K562 (cell line): Measurements from ENCODE around the gene YTHDC1. TPM values are rescaled to one million over a fixed set of nuclear protein-coding genes. Genes with fewer than 3 reads are reported as not detected.

Source experiments
- ATAC-seq: fragments of 200-7000 bp; cut with Tn5 transposase; 3 replicates; pipeline ENCODE4 v1.9.1; 2020; ENCODE audit warnings: moderate library complexity
- BruUV-seq: library from RNA; stranded (reverse); fragments of 400-500 nt; replicated peaks from 2 replicates; lab custom pipeline; 2021; lab: Mats Ljungman, UMichigan
- CTCF ChIA-PET: fragments of 300-600 bp; formaldehyde crosslinking; extraction: SDS; loops from one replicate; lab custom pipeline; 2021; ENCODE audit warnings: low intra/inter-chr PET ratio; lab: Yijun Ruan, JAX
- POLR2A ChIA-PET: fragments of 300-600, 350-650 bp; sonication (Branson Sonifier 250); formaldehyde crosslinking; extraction: SDS; loops from one replicate; lab custom pipeline; 2021; ENCODE audit warnings: antibody characterized with exemption, inconsistent platforms; lab: Yijun Ruan, JAX
- DNase-seq, 4 experiments: peaks; one replicate each; pipeline versions ENCODE4 v3.0.0 to v3.0.0-alpha.2; 2011 to 2018; ENCODE audit warnings: low spot score in 3 of 4, mixed read lengths in 3 of 4; ENCODE audit errors: extremely low read depth in 1 of 4
- FAIRE-seq: peaks from 2 replicates; lab custom pipeline; 2011; peaks lifted over from hg19 to GRCh38; lab: Jason Lieb, UNC
- H2AFZ ChIP-seq: 2 replicates; pipeline ENCODE4 v1.6.0; 2011; ENCODE audit warnings: low read depth, low read length, control low read depth, inconsistent platforms
- H3K27ac ChIP-seq: fragments of 200-600 bp; 3 replicates; pipeline ENCODE4 v1.8.0; 2011; ENCODE audit warnings: low read depth, mild to moderate bottlenecking, control low read depth, inconsistent platforms, low read length, moderate library complexity, mixed read lengths; ENCODE audit errors: extremely low read depth
- H3K27me3 ChIP-seq, 2 experiments: fragments of 300-600 bp in 1 of 2; 2 replicates in 1 of 2; 3 replicates in 1 of 2; pipeline versions ENCODE4 v1.6.0 to v1.8.0; 2011; ENCODE audit warnings: inconsistent platforms in 2 of 2, low read length in 2 of 2, mild to moderate bottlenecking in 1 of 2, mixed read lengths in 1 of 2, moderate library complexity in 1 of 2; ENCODE audit not compliant: control insufficient read depth in 2 of 2, insufficient read depth in 2 of 2
- H3K36me3 ChIP-seq: fragments of 300-600 bp; 3 replicates; pipeline ENCODE4 v1.8.0; 2011; ENCODE audit warnings: mild to moderate bottlenecking, low read length, inconsistent platforms; ENCODE audit not compliant: control insufficient read depth, insufficient read depth
- H3K4me1 ChIP-seq, 2 experiments: fragments of 200-600 bp in 1 of 2; replicated peaks in 1 of 2; 2 replicates in 1 of 2; 3 replicates in 1 of 2; pipeline versions ENCODE4 v1.5.1 to v1.8.0; 2011; ENCODE audit warnings: inconsistent platforms in 2 of 2, low read length in 2 of 2, mild to moderate bottlenecking in 1 of 2, mixed read lengths in 1 of 2, moderate library complexity in 1 of 2; ENCODE audit not compliant: control insufficient read depth in 2 of 2, insufficient read depth in 2 of 2
- H3K4me2 ChIP-seq: 2 replicates; pipeline ENCODE4 v1.6.1; 2011; ENCODE audit warnings: low read length, control low read depth, inconsistent platforms, mixed read lengths; ENCODE audit not compliant: insufficient read depth
- H3K4me3 ChIP-seq: fragments of 200-600 bp; sonication (generic), shearing (Covaris generic); 2 replicates; pipeline ENCODE4 v1.5.1; 2016; ENCODE audit warnings: control low read depth, inconsistent platforms
- H3K79me2 ChIP-seq: fragments of 200-600 bp; 3 replicates; pipeline ENCODE4 v1.8.0; 2011; ENCODE audit warnings: low read length, inconsistent platforms; ENCODE audit not compliant: control insufficient read depth, insufficient read depth
- H3K9ac ChIP-seq, 2 experiments: 2 replicates each; pipeline versions ENCODE4 v1.6.0 to v1.6.1; 2011; ENCODE audit warnings: low read depth in 2 of 2, low read length in 2 of 2, control low read depth in 1 of 2, inconsistent platforms in 1 of 2, mild to moderate bottlenecking in 1 of 2, mixed read lengths in 1 of 2; ENCODE audit not compliant: insufficient read depth in 1 of 2
- H3K9me1 ChIP-seq: one replicate; pipeline ENCODE4 v1.6.0; 2011; ENCODE audit warnings: inconsistent platforms, mild to moderate bottlenecking, low read length, moderate library complexity; ENCODE audit not compliant: control insufficient read depth, insufficient read depth
- H3K9me3 ChIP-seq: replicated peaks from 2 replicates; pipeline ENCODE4 v1.5.1; 2011; ENCODE audit warnings: low read depth, low read length, inconsistent platforms; ENCODE audit not compliant: control insufficient read depth, insufficient read depth
- H4K20me1 ChIP-seq: replicated peaks from 2 replicates; pipeline ENCODE4 v1.6.1; 2011; ENCODE audit warnings: low read length, inconsistent platforms, mixed read lengths; ENCODE audit not compliant: control insufficient read depth, insufficient read depth
- FOXJ3 ChIP-seq: sonication (generic); formaldehyde crosslinking; IDR thresholded peaks from 2 replicates; pipeline ENCODE4 v1.4.0; 2020; ENCODE audit warnings: mild to moderate bottlenecking, missing genetic modification reagents
- HLTF ChIP-seq: fragments of 450-650 bp; IDR thresholded peaks from 2 replicates; pipeline ENCODE4 v1.6.1; 2016
- MCM2 ChIP-seq: fragments of 450-650 bp; IDR thresholded peaks from 2 replicates; pipeline ENCODE4 v1.6.1; 2017; ENCODE audit warnings: low read depth, mild to moderate bottlenecking
- NR2F6 ChIP-seq: fragments of 450-650 bp; formaldehyde crosslinking; IDR thresholded peaks from 2 replicates; pipeline ENCODE4 v1.4.0; 2020; ENCODE audit warnings: mild to moderate bottlenecking
- TOE1 ChIP-seq, 2 experiments: fragments of 450-650 bp in 1 of 2; sonication (generic) in 1 of 2; formaldehyde crosslinking in 1 of 2; IDR thresholded peaks; 2 replicates each; pipeline versions ENCODE4 v1.7.1 to v1.8.0; 2016 to 2022; ENCODE audit warnings: borderline replicate concordance in 2 of 2, mild to moderate bottlenecking in 2 of 2, antibody characterized with exemption in 1 of 2, inconsistent platforms in 1 of 2, low read depth in 1 of 2, missing genetic modification reagents in 1 of 2, moderate library complexity in 1 of 2
- YBX1 ChIP-seq: fragments of 450-650 bp; IDR thresholded peaks from 2 replicates; pipeline ENCODE4 v1.7.1; 2016; ENCODE audit warnings: mild to moderate bottlenecking
- ZFP1 ChIP-seq: fragments of 450-650 bp; formaldehyde crosslinking; IDR thresholded peaks from 2 replicates; pipeline ENCODE4 v1.4.0; 2020; ENCODE audit warnings: mild to moderate bottlenecking, mixed read lengths
- ZNF217 ChIP-seq: sonication (generic); formaldehyde crosslinking; IDR thresholded peaks from 2 replicates; pipeline ENCODE4 v1.8.0; 2022; ENCODE audit warnings: mild to moderate bottlenecking, missing genetic modification reagents
- WGBS: fragments of 100-300 bp; shearing (Covaris generic); methylation state at CpG from one replicate; pipeline ENCODE4 v1.1.6; 2016; ENCODE audit warnings: low coverage, mixed read lengths; ENCODE audit not compliant: insufficient coverage; ENCODE audit errors: missing lambda C conversion rate; 5-methylcytosine and 5-hydroxymethylcytosine counted together
- in situ Hi-C: fragments of 300-500 bp; cut with MboI; formaldehyde crosslinking; loops from 4 replicates; pipeline ENCODE4 v1.15.0; 2018; ENCODE audit warnings: inconsistent platforms, mixed read lengths
- intact Hi-C: fragments of 100-400 bp; cut with micrococcal nuclease; formaldehyde crosslinking; loops from 2 replicates; pipeline ENCODE4 v1.14.2; 2022
- polyA plus RNA-seq, 8 experiments: library from polyadenylated mRNA; depleted of rRNA in 4 of 8; stranded (reverse) in 5 of 8; unstranded in 3 of 8; fragments of >200 nt; fragmentation: Nextera tagmentation in 2 of 8; fragmentation: Illumina TruSeq in 1 of 8; extraction: Ambion mirVana in 2 of 8; extraction: Trizol in 1 of 8; gene quantifications; 2 replicates each; pipeline versions ENCODE4 v1.2.1 to v1.2.3, GENCODE V29; 2011 to 2014; ENCODE audit warnings: inconsistent platforms in 1 of 8, missing spikeins in 1 of 8
- total RNA-seq, 7 experiments: library from RNA; depleted of rRNA in 6 of 7; stranded (reverse); fragments of >200 nt in 6 of 7; fragmentation: Illumina TruSeq in 2 of 7; extraction: Trizol in 2 of 7; gene quantifications; 2 replicates each; pipeline versions ENCODE4 v1.2.1 to v1.2.3, GENCODE V29; 2011 to 2021; ENCODE audit warnings: low replicate concordance in 1 of 7
- TF ChIP-seq, protein P1 (sequence below): fragments of 250-450 bp; sonication (Bioruptor Pico); IDR thresholded peaks from 2 replicates; pipeline ENCODE4 v1.4.0; 2020; ENCODE audit warnings: borderline replicate concordance
- TF ChIP-seq, protein P2 (sequence below): sonication (generic); formaldehyde crosslinking; IDR thresholded peaks from 2 replicates; pipeline ENCODE4 v1.9.0; 2022; ENCODE audit warnings: mild to moderate bottlenecking, missing genetic modification reagents
- TF ChIP-seq, protein P3 (sequence below): fragments of 200-400 bp; formaldehyde crosslinking; IDR thresholded peaks from 2 replicates; pipeline ENCODE4 v1.6.1; 2017; ENCODE audit warnings: mild to moderate bottlenecking, low read depth, low read length, moderate library complexity
- TF ChIP-seq, protein P4 (sequence below): fragments of 450-650 bp; formaldehyde crosslinking; IDR thresholded peaks from 2 replicates; pipeline ENCODE4 v1.4.0; 2022; ENCODE audit warnings: mild to moderate bottlenecking, moderate library complexity

Gene YTHDC1
- total and polyA plus RNA-seq, 9 of the 15 experiments (the other 6 are each of a cell fraction or from before 2014, with no cell fraction given), result 9.8 to 65.4 (median 51.7) TPM

DNA sequence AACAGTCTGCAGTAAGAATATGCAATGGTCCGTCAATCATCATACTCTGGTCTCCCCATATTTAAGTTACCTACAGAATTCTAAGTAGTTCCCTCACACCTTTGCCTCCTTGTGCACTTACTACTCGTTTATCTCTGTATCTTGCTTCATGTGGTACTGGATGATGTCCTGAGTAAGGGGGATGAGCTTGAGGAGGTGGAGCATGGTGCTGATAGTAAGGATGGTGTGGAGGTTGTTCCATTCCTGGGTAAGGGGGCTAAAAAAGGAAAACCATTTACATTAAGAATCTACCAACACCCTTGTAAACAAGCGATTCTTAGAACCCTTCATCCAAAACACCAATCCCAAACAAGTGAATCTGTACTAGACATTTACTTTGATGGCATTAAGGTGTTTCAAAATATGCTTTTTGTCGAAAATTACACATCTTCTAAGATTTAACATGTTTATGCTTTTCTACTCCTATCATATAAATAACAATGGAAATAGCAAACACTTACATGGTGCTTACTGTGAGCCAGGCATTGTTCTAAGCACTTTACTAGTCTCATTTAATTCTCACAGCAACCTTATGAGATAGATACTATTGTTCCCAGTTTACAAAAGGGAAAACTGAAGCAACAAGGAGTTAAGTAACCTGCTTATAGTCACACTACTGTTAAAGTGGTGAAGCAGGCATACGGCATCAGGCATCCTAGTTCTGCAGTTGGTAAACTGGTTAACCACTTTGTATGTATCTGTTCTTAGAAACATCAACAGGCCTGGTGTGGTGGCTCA, 33.5 kb downstream of the YTHDC1 start:
- no peak for FAIRE-seq
- H3K4me3 ChIP-seq, result no peak overlapping the region
- intact Hi-C loops, result no loop called here
- H3K36me3 ChIP-seq, result peaks cover 85% of the 10 kb centered on the region
- no peak for DNase-seq
- H3K9me3 ChIP-seq, result no peaks in the 10 kb centered on the region
- H4K20me1 ChIP-seq, result 0 out of 2 replicates have a peak, but pooled peaks cover 2% of the 10 kb centered on the region
- no peak overlapping the region for H3K9ac ChIP-seq
- H3K4me1 ChIP-seq, result no peaks in the 10 kb centered on the region
- POLR2A ChIA-PET, result interaction anchor here (0.6 kb wide), 1 partner anchor 215 kb away, joined by 3 read pairs; no protein-coding TSS in a partner anchor
- ATAC-seq, result no peak
- no peaks in the 10 kb centered on the region for H3K9me1 ChIP-seq
- no peak overlapping the region for H3K27ac ChIP-seq
- WGBS, result 72% methylated on average over 5 of the region's 5 CpGs
- no peaks in the 10 kb centered on the region for H3K79me2 ChIP-seq
- in situ Hi-C loops, result no loop called here
- CTCF ChIA-PET, result no interaction called here
- no peaks in the 10 kb centered on the region for H3K27me3 ChIP-seq
- BruUV-seq, result no TSS peak
- no peak overlapping the region for H2AFZ ChIP-seq
- no peak overlapping the region for H3K4me2 ChIP-seq
- TF ChIP-seq, protein P1, sequence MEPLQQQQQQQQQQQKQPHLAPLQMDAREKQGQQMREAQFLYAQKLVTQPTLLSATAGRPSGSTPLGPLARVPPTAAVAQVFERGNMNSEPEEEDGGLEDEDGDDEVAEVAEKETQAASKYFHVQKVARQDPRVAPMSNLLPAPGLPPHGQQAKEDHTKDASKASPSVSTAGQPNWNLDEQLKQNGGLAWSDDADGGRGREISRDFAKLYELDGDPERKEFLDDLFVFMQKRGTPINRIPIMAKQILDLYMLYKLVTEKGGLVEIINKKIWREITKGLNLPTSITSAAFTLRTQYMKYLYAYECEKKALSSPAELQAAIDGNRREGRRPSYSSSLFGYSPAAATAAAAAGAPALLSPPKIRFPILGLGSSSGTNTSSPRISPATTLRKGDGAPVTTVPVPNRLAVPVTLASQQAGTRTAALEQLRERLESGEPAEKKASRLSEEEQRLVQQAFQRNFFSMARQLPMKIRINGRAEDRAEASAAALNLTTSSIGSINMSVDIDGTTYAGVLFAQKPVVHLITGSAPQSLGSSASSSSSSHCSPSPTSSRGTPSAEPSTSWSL (CRISPR knock-in tag), result no peak
- TF ChIP-seq, protein P2, sequence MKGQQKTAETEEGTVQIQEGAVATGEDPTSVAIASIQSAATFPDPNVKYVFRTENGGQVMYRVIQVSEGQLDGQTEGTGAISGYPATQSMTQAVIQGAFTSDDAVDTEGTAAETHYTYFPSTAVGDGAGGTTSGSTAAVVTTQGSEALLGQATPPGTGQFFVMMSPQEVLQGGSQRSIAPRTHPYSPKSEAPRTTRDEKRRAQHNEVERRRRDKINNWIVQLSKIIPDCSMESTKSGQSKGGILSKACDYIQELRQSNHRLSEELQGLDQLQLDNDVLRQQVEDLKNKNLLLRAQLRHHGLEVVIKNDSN (CRISPR knock-in tag), result no peak
- TF ChIP-seq ZNF217 (CRISPR knock-in tag), result no peak
- no peak for TF ChIP-seq YBX1
- TF ChIP-seq MCM2, result no peak
- no peak for TF ChIP-seq HLTF
- TF ChIP-seq, protein P3, sequence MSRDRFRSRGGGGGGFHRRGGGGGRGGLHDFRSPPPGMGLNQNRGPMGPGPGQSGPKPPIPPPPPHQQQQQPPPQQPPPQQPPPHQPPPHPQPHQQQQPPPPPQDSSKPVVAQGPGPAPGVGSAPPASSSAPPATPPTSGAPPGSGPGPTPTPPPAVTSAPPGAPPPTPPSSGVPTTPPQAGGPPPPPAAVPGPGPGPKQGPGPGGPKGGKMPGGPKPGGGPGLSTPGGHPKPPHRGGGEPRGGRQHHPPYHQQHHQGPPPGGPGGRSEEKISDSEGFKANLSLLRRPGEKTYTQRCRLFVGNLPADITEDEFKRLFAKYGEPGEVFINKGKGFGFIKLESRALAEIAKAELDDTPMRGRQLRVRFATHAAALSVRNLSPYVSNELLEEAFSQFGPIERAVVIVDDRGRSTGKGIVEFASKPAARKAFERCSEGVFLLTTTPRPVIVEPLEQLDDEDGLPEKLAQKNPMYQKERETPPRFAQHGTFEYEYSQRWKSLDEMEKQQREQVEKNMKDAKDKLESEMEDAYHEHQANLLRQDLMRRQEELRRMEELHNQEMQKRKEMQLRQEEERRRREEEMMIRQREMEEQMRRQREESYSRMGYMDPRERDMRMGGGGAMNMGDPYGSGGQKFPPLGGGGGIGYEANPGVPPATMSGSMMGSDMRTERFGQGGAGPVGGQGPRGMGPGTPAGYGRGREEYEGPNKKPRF, result no peak
- no peak for TF ChIP-seq NR2F6 (CRISPR knock-in tag)
- TF ChIP-seq FOXJ3 (CRISPR knock-in tag), result no peak
- no peak for TF ChIP-seq ZFP1 (CRISPR knock-in tag)
- TF ChIP-seq, protein P4, sequence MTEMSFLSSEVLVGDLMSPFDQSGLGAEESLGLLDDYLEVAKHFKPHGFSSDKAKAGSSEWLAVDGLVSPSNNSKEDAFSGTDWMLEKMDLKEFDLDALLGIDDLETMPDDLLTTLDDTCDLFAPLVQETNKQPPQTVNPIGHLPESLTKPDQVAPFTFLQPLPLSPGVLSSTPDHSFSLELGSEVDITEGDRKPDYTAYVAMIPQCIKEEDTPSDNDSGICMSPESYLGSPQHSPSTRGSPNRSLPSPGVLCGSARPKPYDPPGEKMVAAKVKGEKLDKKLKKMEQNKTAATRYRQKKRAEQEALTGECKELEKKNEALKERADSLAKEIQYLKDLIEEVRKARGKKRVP, result no peak
- TF ChIP-seq TOE1 (IDR thresholded peaks at IDR 0.05; ENCODE audit: borderline replicate concordance), result no peak
- TF ChIP-seq TOE1 (CRISPR knock-in tag; IDR thresholded peaks at IDR 0.05; ENCODE audit: borderline replicate concordance, low read depth), result no peak
